HG02642 (cell line): ENCODE data around the gene GCKR.

Source experiments
- ATAC-seq: cut with Tn5 transposase; IDR thresholded peaks from one replicate; pipeline ENCODE4 v1.9.1; 2021; ENCODE audit warnings: mild to moderate bottlenecking; ENCODE audit not compliant: unreplicated experiment, poor library complexity

The GCKR gene

GRCh38 chr2:27496357-27497287 is at the start of gene GCKR:
Gene GCKR (plus strand): TSS chr2:27496839. CDS start chr2:27496905, 66 bp downstream.
- ATAC-seq, result no peak

- ATAC-seq, result no peak
These were observed 48.3 kb upstream of the GCKR start for GRCh38 chr2:27448381-27448780.

- no peak for ATAC-seq
These were observed 45.5 kb upstream of the GCKR start for GRCh38 chr2:27451095-27451494.

- ATAC-seq, result no peak
These were observed 42.7 kb upstream of the GCKR start for GRCh38 chr2:27453968-27454367.

DNA sequence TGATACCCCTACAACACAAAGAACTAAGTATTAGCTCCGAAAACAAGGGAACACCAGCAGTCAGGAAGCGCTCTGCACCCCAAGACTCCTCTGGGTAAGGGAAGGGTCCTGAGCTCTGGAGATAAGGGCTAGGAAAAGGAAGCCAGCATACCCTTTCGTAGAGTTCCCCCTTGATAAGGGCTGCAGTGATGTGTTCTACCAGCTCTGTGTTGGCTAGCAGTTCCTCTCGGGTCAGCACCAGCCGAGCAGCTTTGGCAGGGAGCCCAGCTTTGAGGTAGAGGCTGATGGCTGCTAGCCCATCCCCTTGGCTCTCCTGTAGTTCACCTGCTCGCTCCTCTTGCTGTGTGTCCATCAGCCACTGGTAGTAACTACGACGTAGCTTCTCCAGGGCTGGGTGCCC is 35.5 kb upstream of the GCKR start:
- no peak for ATAC-seq

DNA sequence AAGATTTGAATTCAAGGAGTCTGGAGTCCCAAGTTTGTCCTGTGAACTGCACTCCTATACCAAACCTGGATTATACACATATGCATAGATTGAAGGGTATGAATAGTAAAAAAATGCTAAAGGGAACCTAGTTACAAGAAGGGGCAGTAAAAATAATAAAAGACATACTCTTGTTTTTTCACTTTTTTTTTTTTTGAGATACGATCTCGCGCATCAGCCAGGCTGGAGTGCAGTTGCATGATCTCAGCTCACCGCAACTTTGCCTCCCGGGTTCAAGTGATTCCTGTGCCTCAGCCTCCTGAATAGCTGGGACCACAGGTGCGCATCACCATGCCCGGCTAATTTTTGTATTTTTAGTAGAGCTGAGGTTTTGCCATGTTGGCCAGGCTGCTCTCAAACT is 32.2 kb upstream of the GCKR start:
- no peak for ATAC-seq

- ATAC-seq, result no peak
These were observed 24.7 kb upstream of the GCKR start for GRCh38 chr2:27471961-27472360.

DNA sequence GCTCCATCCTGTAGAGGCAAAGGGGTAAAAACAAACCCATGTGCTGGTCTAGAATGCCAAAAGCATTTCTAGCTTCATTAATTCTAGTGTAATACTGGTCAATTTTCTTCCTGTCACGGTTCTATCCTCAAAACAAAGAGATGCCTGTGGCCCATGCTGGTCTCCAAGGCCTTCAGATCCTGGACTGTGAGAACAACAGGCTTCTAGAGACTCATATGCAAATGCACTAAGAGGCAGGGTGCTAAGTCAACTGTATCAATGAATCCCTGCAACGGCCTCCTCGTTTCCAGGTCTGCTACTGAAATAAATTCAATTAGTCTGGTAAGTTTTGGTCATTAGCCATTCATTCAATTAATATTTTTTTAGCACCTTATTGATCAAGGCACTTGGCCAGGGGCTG is 11.1 kb upstream of the GCKR start:
- ATAC-seq, result no peak

DNA sequence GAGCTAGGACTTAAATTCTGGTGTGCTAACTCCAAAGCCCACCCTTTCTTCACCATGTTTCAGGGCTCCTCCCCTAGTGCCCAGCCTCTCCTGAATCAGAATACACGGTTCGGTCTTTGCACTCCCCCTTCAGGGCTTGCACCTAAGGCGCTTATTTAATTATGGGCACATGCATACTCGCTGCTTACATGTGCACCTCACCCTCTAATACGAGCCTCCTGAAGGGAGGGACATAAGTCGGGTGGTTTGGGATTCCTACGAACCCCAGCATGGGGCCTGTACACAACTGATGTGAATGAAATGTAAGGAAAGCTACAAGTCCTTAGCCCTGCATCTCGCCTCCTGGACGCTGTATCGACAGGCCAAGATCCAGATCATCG is 7.5 kb upstream of the GCKR start:
- no peak for ATAC-seq

DNA sequence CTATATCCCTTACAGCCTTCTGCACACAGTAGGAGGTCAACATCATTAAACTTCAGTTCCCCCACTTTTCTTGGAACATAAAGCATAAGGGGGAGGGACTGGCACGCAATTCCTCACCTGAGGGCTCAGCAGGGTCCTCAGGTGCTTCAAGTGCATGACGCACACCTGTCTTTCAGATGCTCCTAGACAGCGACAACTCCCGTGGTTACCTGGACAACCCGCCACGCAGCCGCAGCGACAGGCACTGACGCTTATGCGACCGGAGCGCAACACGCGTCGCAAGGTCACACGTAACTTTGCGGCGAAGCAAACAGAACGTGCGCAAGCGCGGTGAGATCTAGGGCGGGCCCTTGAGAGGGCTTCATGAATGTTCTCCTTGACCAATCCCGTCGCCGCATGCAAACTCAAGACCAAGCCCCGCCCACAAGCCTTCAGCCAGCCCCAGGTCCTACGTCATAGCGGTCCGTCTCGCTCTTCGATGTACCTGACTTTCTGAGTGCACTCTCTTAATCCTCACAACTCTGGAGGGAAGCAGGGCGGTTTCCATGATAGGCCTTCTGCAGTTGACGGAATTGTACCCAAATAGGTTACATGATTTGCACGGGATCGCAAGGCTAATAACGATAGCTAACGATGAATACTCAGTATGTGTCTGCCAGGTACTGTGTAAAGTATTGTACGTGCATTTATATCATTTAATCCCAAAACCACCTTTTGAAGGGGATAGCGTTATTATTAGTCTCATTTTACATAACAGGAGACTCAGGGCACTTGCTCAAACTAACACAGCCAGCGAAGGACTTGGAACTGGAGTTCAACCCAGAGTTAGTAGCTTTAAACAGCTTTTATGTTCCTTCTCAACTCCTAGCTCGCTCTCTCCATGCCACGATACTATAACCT is 6.9 kb upstream of the GCKR start, which contains the start of gene IFT172:
IFT172 (minus strand) TSS at position 246 of the 900 bp plus-strand sequence; CDS start at position 156, 90 bp downstream.
- ATAC-seq, result peak; percentile 96

- ATAC-seq, result no peak
These were observed 4.1 kb upstream of the GCKR start for GRCh38 chr2:27492557-27492956.

DNA sequence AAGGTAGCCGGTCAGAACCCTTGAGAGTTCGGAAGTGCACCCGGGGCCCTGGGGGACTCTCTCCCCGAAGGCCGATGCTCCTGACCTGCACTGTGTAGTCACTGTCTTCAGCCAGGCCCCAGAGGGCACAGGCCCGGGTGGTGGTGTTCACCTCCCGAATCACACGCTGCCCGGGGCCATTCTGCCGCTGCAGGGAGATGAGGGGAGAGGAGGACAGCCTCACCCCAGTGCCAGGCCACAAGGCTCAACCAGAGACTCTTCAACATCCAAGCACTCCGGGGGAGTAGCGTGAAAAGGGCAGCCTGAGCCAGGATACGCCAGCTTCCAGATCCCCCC is 2.7 kb upstream of the GCKR start:
- ATAC-seq, result no peak

DNA sequence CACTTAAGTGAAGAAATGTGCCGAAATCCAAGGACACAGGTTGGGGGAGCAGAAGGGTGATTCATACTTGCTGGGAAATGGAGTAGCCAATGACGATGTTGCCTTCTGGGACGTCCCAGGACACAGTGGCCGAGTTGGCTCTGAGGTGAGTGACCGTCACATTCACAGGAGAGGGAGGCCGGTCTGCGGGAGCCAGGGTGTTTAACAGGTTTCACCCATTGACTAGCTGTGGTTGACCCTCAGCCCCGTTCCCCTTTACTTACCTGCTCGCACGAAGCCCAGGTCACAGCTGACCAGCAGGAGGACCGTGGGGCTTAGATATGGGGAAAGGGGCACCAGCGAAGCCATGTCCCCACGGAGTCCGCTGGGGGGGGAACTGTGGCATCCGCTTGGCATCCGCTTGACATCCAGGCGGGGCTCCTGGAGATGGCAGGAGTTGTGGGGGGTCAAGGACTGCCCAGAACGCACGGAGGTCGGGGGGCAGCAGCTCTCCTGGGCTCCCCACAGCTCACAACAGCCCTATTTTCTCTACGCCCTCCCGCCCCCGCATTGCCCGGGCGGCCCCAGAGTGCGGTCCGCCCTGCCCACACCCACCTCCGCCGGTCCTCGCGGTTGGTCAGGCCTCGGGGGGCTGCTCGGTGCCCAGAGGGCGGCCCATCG is 2.2 kb upstream of the GCKR start:
- ATAC-seq, result no peak

DNA sequence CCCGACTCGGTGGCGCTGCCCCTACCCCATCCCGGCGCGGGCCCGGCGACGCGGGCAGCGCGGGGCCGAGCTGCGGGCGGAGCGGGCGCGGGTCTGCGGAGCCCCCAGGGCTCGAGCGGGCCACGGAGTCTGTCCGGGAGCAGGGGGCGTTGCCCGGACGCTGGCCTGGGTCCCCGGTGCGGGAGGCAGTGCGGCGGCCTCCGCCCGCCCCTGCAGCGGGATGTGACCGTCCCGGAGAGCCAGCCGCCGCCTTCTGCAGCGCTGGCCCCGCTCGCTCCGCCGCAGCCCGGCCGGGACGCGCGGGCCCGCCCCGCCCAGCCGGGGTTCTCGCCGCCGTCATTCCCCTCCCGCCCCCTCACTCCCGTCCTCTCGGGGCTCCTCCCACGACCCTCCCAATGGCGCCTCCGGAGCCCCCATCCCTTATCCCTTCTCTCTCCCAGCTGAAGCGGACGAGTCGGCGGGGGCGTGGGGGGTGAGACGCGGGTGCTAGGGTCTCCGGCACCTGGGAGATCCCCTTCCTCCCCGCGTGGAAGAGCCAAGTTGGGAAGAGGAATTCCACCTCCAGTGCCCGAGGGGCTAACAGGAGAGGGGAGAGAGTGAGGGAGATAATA is 1.6 kb upstream of the GCKR start, which contains the start of gene FNDC4:
FNDC4 (minus strand) TSS at position 257 of the 611 bp plus-strand sequence. CDS start 521 bp downstream, outside the sequence.
- no peak for ATAC-seq

DNA sequence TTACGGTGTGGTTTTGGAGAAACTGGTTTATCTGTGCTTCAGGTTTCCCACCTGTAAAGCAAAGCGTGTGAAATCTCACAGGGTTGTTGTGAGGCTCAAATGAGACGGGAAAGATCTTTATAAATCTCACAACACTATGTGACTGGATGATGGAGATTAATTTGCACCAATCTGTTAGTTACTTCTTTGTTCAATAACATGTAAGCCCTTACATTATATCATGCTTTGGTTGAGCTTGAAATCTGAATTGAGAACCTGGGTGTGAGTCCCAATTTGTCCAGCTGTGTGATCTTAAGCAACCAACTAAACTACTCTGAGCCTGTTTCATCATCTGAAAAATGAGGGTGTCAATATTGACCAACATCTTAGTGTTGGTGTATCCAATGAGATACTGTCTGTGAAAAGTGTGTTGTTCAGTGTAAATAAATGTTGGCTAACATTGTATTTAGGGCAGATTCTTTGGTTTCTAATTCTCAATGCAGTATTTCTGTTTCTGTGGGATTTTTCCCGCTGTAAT is 741 bp upstream of the GCKR start:
- ATAC-seq, result no peak

DNA sequence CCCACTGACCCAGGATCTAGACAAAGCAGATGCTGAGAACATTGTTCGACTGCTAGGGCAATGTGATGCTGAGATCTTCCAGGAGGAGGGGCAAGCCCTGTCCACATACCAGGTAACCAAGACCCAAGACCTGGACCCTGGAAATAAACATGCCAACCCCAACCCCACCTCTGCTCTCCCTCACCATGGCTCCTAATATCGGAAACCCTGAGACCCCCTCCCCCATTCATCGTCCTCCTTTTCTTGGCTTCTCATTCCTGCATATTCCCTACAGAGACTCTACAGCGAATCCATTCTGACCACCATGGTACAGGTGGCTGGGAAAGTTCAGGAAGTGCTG is 619 bp downstream of the GCKR start:
- no peak for ATAC-seq

DNA sequence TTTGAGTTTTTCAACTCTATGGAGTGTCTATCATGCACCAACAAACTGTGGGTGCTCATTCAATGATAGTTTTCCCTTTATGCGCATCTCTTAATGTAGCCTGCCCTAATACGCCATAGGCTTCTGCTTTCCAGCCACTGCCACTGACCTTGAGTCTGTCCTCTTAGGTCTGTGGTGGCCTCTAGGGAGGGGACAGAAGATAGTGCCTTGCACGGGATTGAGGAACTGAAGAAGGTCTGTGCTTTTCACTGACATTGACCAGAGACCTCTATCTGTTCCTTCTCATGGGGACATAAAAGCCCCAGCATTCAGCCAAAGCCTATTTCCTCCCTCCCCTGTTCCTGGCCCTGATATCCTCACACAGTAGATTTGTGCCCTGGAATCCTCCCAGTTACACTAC is 2.3 kb downstream of the GCKR start:
- ATAC-seq, result no peak

- ATAC-seq, result no peak
These were observed 4.4 kb downstream of the GCKR start for GRCh38 chr2:27501042-27501441.

DNA sequence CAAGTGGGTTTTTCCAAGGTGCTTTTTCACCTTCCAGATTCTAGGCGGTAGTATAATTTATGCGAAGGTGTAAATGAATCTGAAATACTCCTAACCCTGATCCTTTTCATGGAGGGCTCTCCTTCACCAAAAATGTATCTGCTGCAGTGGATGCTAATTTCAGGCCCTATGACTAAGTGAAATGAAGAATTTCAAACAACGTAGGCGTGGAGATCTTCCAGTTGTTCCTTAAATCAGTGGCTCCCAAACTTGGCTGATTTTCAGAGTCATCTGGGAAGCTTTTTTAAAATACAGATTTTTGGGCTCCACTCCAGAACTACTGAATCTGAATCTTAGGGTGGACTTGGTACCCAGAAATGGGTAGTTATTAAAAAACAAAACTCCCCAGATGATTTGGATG is 5.5 kb downstream of the GCKR start:
- no peak for ATAC-seq

DNA sequence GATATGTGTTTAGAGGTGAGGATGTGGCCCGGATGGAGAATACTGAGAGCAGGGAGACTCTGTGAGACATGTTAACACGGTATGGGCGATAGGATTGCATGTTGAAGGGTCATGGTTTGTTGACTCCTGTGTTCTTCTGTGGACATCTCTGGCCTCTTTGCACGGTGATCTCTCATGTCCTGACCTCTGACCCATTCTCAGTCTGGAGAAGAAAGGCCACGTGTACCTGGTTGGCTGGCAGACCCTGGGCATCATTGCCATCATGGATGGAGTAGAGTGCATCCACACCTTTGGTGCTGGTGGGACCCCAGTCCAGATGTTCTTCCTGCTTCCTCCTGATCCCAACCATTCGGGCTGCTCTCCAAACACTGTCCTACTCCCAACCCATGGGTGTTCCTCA is 9.9 kb downstream of the GCKR start:
- no peak for ATAC-seq
